ENCODE data around the gene SHROOM1.

- TF ChIP-seq POLR2AphosphoS5 (IDR thresholded peaks at IDR 0.05; ENCODE audit: low read depth, low read length) (no peak), POLR2A (IDR thresholded peaks at IDR 0.05; ENCODE audit: low read depth, low read length) (no peak), TAF1 (IDR thresholded peaks at IDR 0.05; ENCODE audit: borderline replicate concordance, low read depth, low read length) (no peak)
Measured at GRCh38 chr5:132816083-132816482, 14.4 kb downstream of the SHROOM1 start.
